Sigmoid colon (tissue), 4 donors: Measurements from ENCODE around the gene AMMECR1.

Experiments
- CTCF ChIP-seq, 4 experiments: fragments of 450-650 bp in 3 of 4; fragments of 200-600 bp in 1 of 4; IDR thresholded peaks; one replicate each; pipeline ENCODE4 v1.5.1; 2016 to 2019; ENCODE audit warnings: antibody characterized with exemption in 4 of 4, mild to moderate bottlenecking in 3 of 4, moderate library complexity in 2 of 4
- EP300 ChIP-seq, 4 donors: sonication (generic); formaldehyde crosslinking; IDR thresholded peaks; one replicate each; pipeline ENCODE4 v1.6.1; 2017; ENCODE audit warnings: antibody characterized with exemption in 4 of 4
- POLR2A ChIP-seq, 2 donors: fragments of 450-650 bp; IDR thresholded peaks; one replicate each; pipeline ENCODE4 v1.6.1; 2016; ENCODE audit warnings: antibody characterized with exemption in 2 of 2, mild to moderate bottlenecking in 2 of 2, moderate library complexity in 2 of 2
- POLR2AphosphoS5 ChIP-seq, 4 donors: sonication (generic); formaldehyde crosslinking; IDR thresholded peaks; one replicate each; pipeline ENCODE4 v1.6.1; 2017; ENCODE audit warnings: antibody characterized with exemption in 4 of 4

- TF ChIP-seq CTCF (IDR thresholded peaks at IDR 0.05) (no peak), POLR2AphosphoS5 (IDR thresholded peaks at IDR 0.05) (no peak), POLR2A (IDR thresholded peaks at IDR 0.05) (no peak), EP300 (IDR thresholded peaks at IDR 0.05) (no peak)
These were observed 139.6 kb downstream of the AMMECR1 start for GRCh38 chrX:110178179-110178865.
